BJ (cell line): ENCODE results near the gene ELOB. TPM values are rescaled to one million over a fixed set of nuclear protein-coding genes. Genes with fewer than 3 reads are reported as not detected.

Experiments used
- CTCF ChIA-PET: fragments of 350-600 bp; formaldehyde crosslinking; extraction: SDS; loops from one replicate; lab custom pipeline; 2021; ENCODE audit warnings: antibody characterized with exemption, inconsistent platforms; lab: Yijun Ruan, JAX
- POLR2A ChIA-PET: fragments of 300-600 bp; sonication (Branson Sonifier 250); formaldehyde crosslinking; extraction: SDS; loops from one replicate; lab custom pipeline; 2021; ENCODE audit warnings: antibody characterized with exemption; lab: Charles Lee
- DNase-seq: peaks from one replicate; pipeline ENCODE4 v3.0.0-alpha.2; 2011; ENCODE audit warnings: low read depth
- H3K27me3 ChIP-seq: 2 replicates; pipeline ENCODE4 v1.6.0; 2011; ENCODE audit warnings: low read length; ENCODE audit not compliant: control insufficient read depth, insufficient read depth
- H3K36me3 ChIP-seq: 2 replicates; pipeline ENCODE4 v1.5.1; 2011; ENCODE audit warnings: low read length; ENCODE audit not compliant: control insufficient read depth, insufficient read depth
- H3K4me3 ChIP-seq: 2 replicates; pipeline ENCODE4 v1.5.1; 2011; ENCODE audit warnings: low read depth, mild to moderate bottlenecking, control low read depth, low read length
- polyA plus RNA-seq: library from polyadenylated mRNA; depleted of rRNA; stranded (reverse); fragments of >200 nt; gene quantifications from 2 replicates; pipeline ENCODE4 v1.2.3, GENCODE V29; 2011
- TF ChIP-seq, protein P1 (sequence below): IDR thresholded peaks from 2 replicates; pipeline ENCODE4 v1.5.1; 2011; ENCODE audit warnings: low read depth, mild to moderate bottlenecking, control low read depth, inconsistent platforms, low read length, moderate library complexity; ENCODE audit not compliant: insufficient read depth

Gene ELOB
- polyA plus RNA-seq, 1 experiment, result 212 TPM

DNA sequence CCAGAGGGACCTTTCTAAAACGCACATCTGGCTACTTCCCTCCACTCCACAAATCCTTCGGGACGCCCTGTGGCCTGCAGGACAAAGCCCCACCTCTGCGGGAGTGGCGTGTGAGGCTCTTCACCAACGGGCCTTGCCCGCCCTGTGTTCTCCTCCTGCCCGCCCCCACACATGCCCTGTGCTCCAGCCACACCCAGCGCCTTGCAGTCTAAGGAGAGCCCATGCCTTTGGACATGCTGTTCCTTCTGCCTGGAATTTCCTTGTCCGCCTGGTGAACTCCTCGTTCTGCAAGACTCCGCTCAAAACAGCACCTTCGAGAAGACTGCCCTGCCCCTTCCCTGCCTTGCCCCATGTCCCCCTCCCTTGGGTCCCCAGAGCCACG is 7.4 kb downstream of the ELOB start:
- ChIA-PET CTCF (interaction anchor here (1.5 kb wide), 1 partner anchor 69 kb away, joined by 4 read pairs; no protein-coding TSS in a partner anchor), POLR2A (no interaction called here)
- H3K4me3 ChIP-seq, result no peak overlapping the region
- no peaks in the 10 kb centered on the region for H3K27me3 ChIP-seq
- peaks cover 72% of the 10 kb centered on the region for H3K36me3 ChIP-seq
- TF ChIP-seq, protein P1, sequence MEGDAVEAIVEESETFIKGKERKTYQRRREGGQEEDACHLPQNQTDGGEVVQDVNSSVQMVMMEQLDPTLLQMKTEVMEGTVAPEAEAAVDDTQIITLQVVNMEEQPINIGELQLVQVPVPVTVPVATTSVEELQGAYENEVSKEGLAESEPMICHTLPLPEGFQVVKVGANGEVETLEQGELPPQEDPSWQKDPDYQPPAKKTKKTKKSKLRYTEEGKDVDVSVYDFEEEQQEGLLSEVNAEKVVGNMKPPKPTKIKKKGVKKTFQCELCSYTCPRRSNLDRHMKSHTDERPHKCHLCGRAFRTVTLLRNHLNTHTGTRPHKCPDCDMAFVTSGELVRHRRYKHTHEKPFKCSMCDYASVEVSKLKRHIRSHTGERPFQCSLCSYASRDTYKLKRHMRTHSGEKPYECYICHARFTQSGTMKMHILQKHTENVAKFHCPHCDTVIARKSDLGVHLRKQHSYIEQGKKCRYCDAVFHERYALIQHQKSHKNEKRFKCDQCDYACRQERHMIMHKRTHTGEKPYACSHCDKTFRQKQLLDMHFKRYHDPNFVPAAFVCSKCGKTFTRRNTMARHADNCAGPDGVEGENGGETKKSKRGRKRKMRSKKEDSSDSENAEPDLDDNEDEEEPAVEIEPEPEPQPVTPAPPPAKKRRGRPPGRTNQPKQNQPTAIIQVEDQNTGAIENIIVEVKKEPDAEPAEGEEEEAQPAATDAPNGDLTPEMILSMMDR, result no peak
- no peak for DNase-seq

DNA sequence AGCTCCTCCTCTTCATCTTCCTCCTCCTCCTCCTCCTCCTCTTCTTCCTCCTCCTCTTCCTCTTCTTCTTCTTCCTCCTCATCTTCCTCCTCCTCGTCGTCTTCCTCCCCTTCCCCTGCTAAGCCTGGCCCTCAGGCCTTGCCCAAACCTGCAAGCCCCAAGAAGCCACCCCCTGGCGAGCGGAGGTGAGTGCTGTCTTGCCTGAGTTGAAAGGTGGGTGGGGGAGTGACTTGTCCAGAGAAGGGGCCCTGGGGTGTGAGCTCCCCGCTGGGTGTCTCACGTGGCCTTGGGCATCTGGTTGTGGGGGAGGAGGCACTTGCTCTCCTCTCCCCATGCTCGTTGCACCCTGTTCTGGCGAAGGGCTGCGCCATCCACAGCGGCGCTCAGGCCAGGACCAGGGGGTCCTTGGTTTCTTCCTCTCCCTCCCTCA is 8.0 kb downstream of the ELOB start:
- TF ChIP-seq, protein P1, result no peak
- ChIA-PET POLR2A (no interaction called here), CTCF (interaction anchor here (0.7 to 1.5 kb wide), 2 partner anchors 11 to 70 kb away, joined by 3 to 4 read pairs; no protein-coding TSS in a partner anchor)
- no peak overlapping the region for H3K4me3 ChIP-seq
- no peaks in the 10 kb centered on the region for H3K27me3 ChIP-seq
- DNase-seq, result no peak
- peaks cover 68% of the 10 kb centered on the region for H3K36me3 ChIP-seq

DNA sequence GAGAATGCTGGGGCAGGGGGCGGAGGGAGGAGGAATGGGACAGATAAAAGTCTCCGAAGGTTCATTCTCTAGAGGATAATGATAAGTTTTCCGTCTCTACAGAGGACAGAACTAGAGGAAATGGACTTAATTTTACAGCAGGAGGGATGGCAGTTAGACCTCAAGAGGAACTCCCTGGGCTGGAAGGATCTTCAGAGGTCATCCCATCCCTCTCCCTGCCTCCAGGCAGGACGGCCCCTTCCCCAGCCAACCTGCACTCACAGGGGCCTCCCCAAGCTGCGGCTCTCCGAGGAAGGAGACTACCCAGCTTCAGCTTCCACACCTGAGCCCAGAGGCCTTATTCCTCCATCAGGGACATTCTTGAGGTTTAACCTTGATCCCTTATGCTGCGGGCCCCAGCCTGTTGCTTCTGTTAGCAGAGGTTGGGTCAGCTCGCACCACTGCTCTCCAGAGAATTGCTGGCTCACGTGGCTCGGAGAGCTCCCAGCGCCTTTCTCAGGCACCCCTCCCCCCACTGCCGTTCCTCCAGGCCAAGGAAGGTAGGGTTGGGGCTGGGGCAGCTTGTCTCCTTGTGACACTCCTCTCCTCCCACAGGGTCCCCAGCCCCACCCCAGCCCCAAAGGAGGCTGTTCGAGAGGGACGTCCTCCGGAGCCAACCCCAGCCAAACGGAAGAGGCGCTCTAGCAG is 8.5 kb downstream of the ELOB start:
- ChIA-PET POLR2A (no interaction called here), CTCF (interaction anchor here (0.7 to 1.5 kb wide), 2 partner anchors 11 to 70 kb away, joined by 3 to 4 read pairs; no protein-coding TSS in a partner anchor)
- Histone ChIP-seq H3K4me3 (no peak overlapping the region), H3K36me3 (peaks cover 70% of the 10 kb centered on the region), H3K27me3 (no peaks in the 10 kb centered on the region)
- TF ChIP-seq, protein P1, result no peak
- DNase-seq, result no peak

DNA sequence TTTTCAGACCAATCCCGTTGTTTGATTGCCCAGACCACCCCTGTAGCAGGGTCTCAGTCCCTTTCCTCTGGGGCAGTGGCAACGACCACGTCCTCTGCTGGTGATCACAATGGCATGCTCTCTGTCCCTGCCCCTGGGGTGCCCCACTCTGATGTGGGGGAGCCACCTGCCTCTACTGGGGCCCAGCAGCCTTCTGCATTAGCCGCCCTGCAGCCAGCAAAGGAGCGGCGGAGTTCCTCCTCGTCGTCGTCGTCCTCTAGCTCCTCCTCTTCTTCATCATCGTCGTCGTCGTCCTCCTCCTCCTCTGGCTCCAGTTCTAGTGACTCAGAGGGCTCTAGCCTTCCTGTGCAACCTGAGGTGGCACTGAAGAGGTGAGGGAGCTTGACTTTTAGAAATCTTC is 9.2 kb downstream of the ELOB start:
- POLR2A ChIA-PET, result no interaction called here
- TF ChIP-seq, protein P1, result no peak
- H3K36me3 ChIP-seq, result peaks cover 72% of the 10 kb centered on the region
- no peak overlapping the region for H3K4me3 ChIP-seq
- CTCF ChIA-PET, result interaction anchor here (0.7 to 1.0 kb wide), 2 partner anchors 14 to 100 kb away, joined by 3 to 5 read pairs; no protein-coding TSS in a partner anchor
- no peak for DNase-seq
- H3K27me3 ChIP-seq, result no peaks in the 10 kb centered on the region

DNA sequence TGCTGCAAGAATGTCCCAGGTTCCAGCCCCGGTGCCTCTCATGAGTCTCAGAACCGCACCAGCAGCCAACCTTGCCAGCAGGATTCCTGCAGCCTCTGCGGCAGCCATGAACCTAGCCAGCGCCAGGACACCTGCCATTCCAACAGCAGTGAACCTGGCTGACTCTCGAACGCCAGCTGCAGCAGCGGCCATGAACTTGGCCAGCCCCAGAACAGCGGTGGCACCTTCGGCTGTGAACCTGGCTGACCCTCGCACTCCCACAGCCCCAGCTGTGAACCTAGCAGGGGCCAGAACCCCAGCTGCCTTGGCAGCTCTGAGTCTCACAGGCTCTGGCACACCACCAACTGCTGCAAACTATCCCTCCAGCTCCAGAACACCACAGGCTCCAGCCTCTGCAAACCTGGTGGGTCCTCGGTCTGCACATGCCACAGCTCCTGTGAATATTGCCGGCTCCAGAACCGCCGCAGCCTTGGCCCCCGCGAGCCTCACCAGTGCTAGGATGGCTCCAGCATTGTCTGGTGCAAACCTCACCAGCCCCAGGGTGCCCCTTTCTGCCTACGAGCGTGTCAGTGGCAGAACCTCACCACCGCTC is 9.8 kb downstream of the ELOB start:
- Histone ChIP-seq H3K36me3 (peaks cover 74% of the 10 kb centered on the region), H3K27me3 (no peaks in the 10 kb centered on the region), H3K4me3 (no peak overlapping the region)
- ChIA-PET POLR2A (no interaction called here), CTCF (interaction anchor here (0.7 to 1.0 kb wide), 3 partner anchors 11 to 101 kb away, joined by 3 to 5 read pairs (median 3); no protein-coding TSS in a partner anchor)
- DNase-seq, result no peak
- TF ChIP-seq, protein P1, result no peak
